HCT116 (cell line): ENCODE data around the gene FAM53B. TPM values are rescaled to one million over a fixed set of nuclear protein-coding genes. Genes with fewer than 3 reads are reported as not detected.

Experiments used
- ATAC-seq: fragments of 200-7000 bp; cut with Tn5 transposase; 2 replicates; pipeline ENCODE4 v1.9.1; 2020; ENCODE audit warnings: mild to moderate bottlenecking, moderate library complexity
- BruUV-seq: library from RNA; stranded (reverse); fragments of 400-500 nt; replicated peaks from 2 replicates; lab custom pipeline; 2021; lab: Mats Ljungman, UMichigan
- CTCF ChIA-PET: fragments of 300-600 bp; sonication (Branson Sonifier 250); formaldehyde crosslinking; loops from one replicate; lab custom pipeline; 2021; ENCODE audit warnings: antibody characterized with exemption; lab: Charles Lee
- POLR2A ChIA-PET: fragments of 300-600, 350-600 bp; sonication (Branson Sonifier 250); formaldehyde crosslinking; loops from one replicate; lab custom pipeline; 2021; ENCODE audit warnings: antibody characterized with exemption; lab: Charles Lee
- RAD21 ChIA-PET, 2 experiments: fragments of 300-600 bp; sonication (Branson Sonifier 250); formaldehyde crosslinking; loops; one replicate each; lab custom pipeline; 2023; ENCODE audit warnings: low total read pairs in 2 of 2; ENCODE audit not compliant: uncharacterized antibody in 2 of 2, unreplicated experiment in 2 of 2, low non-redundant PET in 1 of 2; lab: Charles Lee
- DNase-seq: peaks from one replicate; pipeline ENCODE4 v3.0.0-alpha.2; 2010; ENCODE audit warnings: low read depth, low spot score
- H2AFZ ChIP-seq: fragments of 200-600 bp; shearing (Covaris generic), sonication (generic); 2 replicates; pipeline ENCODE4 v1.6.1; 2017; ENCODE audit warnings: low read depth, mixed run types, mixed read lengths, antibody characterized with exemption, low read length; ENCODE audit not compliant: poor library complexity, severe bottlenecking
- H3K27ac ChIP-seq: 2 replicates; pipeline ENCODE4 v1.5.1; 2012; ENCODE audit warnings: low read depth, low read length
- H3K27me3 ChIP-seq: fragments of 200-600 bp; sonication (generic); 2 replicates; pipeline ENCODE4 v1.6.1; 2016; ENCODE audit warnings: mixed run types, low read length, mixed read lengths; ENCODE audit not compliant: insufficient read depth
- H3K36me3 ChIP-seq, 2 experiments: fragments of 200-500 bp in 1 of 2; fragments of 200-600 bp in 1 of 2; sonication (Bioruptor generic) in 1 of 2; sonication (generic) in 1 of 2; 2 replicates each; pipeline versions ENCODE4 v1.5.1 to v1.6.1; 2014 to 2016; ENCODE audit warnings: low read length in 2 of 2, inconsistent platforms in 1 of 2, mixed read lengths in 1 of 2, mixed run types in 1 of 2; ENCODE audit not compliant: insufficient read depth in 2 of 2, control insufficient read depth in 1 of 2
- H3K4me1 ChIP-seq, 2 experiments: fragments of 200-600 bp in 1 of 2; sonication (generic) in 1 of 2; 2 replicates each; pipeline versions ENCODE4 v1.5.1 to v1.6.1; 2012 to 2017; ENCODE audit warnings: low read length in 2 of 2, inconsistent platforms in 1 of 2, mild to moderate bottlenecking in 1 of 2, mixed read lengths in 1 of 2, mixed run types in 1 of 2, moderate library complexity in 1 of 2; ENCODE audit not compliant: insufficient read depth in 2 of 2, control insufficient read depth in 1 of 2
- H3K4me2 ChIP-seq: fragments of 200-600 bp; sonication (generic); 2 replicates; pipeline ENCODE4 v1.6.1; 2017; ENCODE audit warnings: mixed run types, low read length, mixed read lengths
- H3K4me3 ChIP-seq, 2 experiments: fragments of 200-600 bp in 1 of 2; sonication (generic) in 1 of 2; replicated peaks in 1 of 2; 2 replicates each; pipeline ENCODE4 v1.5.1; 2011 to 2016; ENCODE audit warnings: low read length in 2 of 2, control low read depth in 1 of 2, low read depth in 1 of 2, mild to moderate bottlenecking in 1 of 2, mixed read lengths in 1 of 2, mixed run types in 1 of 2
- H3K79me2 ChIP-seq: fragments of 200-600 bp; sonication (generic); 2 replicates; pipeline ENCODE4 v1.6.1; 2017; ENCODE audit warnings: mild to moderate bottlenecking, mixed run types, low read length, moderate library complexity, mixed read lengths; ENCODE audit not compliant: insufficient read depth
- H3K9ac ChIP-seq: fragments of 200-600 bp; sonication (generic); 2 replicates; pipeline ENCODE4 v1.6.1; 2016; ENCODE audit warnings: low read length, mixed read lengths
- H3K9me2 ChIP-seq: fragments of 200-600 bp; sonication (generic), shearing (Covaris generic); 2 replicates; pipeline ENCODE4 v1.6.1; 2017; ENCODE audit warnings: mixed run types, mild to moderate bottlenecking, moderate library complexity; ENCODE audit not compliant: insufficient read depth
- H3K9me3 ChIP-seq, 2 experiments: fragments of 200-500 bp in 1 of 2; fragments of 200-600 bp in 1 of 2; sonication (Bioruptor generic) in 1 of 2; sonication (generic) in 1 of 2; 2 replicates each; pipeline ENCODE4 v1.6.1; 2014 to 2017; ENCODE audit warnings: low read length in 2 of 2, mixed read lengths in 2 of 2, inconsistent platforms in 1 of 2, low read depth in 1 of 2, mild to moderate bottlenecking in 1 of 2, mixed run types in 1 of 2, moderate library complexity in 1 of 2; ENCODE audit not compliant: control insufficient read depth in 1 of 2, insufficient read depth in 1 of 2
- H4K20me1 ChIP-seq: fragments of 200-600 bp; sonication (generic), shearing (Covaris generic); 2 replicates; pipeline ENCODE4 v1.6.1; 2017; ENCODE audit warnings: mixed run types, mild to moderate bottlenecking, moderate library complexity; ENCODE audit not compliant: insufficient read depth
- ATF3 ChIP-seq: IDR thresholded peaks from 2 replicates; pipeline ENCODE4 v1.6.1; 2012
- CBX3 ChIP-seq: IDR thresholded peaks from 2 replicates; pipeline ENCODE4 v1.6.1; 2012; ENCODE audit warnings: low read depth
- EGR1 ChIP-seq: IDR thresholded peaks from 2 replicates; pipeline ENCODE4 v1.6.1; 2012; ENCODE audit warnings: low read depth
- JUND ChIP-seq: IDR thresholded peaks from 2 replicates; pipeline ENCODE4 v1.6.1; 2012
- MAX ChIP-seq: IDR thresholded peaks from 2 replicates; pipeline ENCODE4 v1.6.1; 2012
- POLR2A ChIP-seq: IDR thresholded peaks from 2 replicates; pipeline ENCODE4 v1.7.0; 2011; ENCODE audit warnings: borderline replicate concordance; ENCODE audit not compliant: insufficient read depth, insufficient read length; ENCODE audit errors: extremely low read depth
- POLR2AphosphoS5 ChIP-seq: IDR thresholded peaks from 2 replicates; pipeline ENCODE4 v1.6.1; 2011; ENCODE audit warnings: mild to moderate bottlenecking, low read depth, low read length, moderate library complexity
- RAD21 ChIP-seq: IDR thresholded peaks from 2 replicates; pipeline ENCODE4 v1.6.1; 2012; ENCODE audit warnings: low read depth, mild to moderate bottlenecking
- SIN3A ChIP-seq: IDR thresholded peaks from 2 replicates; pipeline ENCODE4 v1.6.1; 2012; ENCODE audit warnings: low read depth
- SP1 ChIP-seq: IDR thresholded peaks from 2 replicates; pipeline ENCODE4 v1.6.1; 2012; ENCODE audit warnings: low read depth
- SRF ChIP-seq: IDR thresholded peaks from 2 replicates; pipeline ENCODE4 v1.6.1; 2012; ENCODE audit warnings: low read depth
- TCF7L2 ChIP-seq: IDR thresholded peaks from 2 replicates; pipeline ENCODE4 v1.7.0; 2011; ENCODE audit warnings: borderline replicate concordance, inconsistent platforms; ENCODE audit not compliant: insufficient read depth, insufficient read length; ENCODE audit errors: extremely low read depth
- ZNF274 ChIP-seq: fragments of 200-500 bp; sonication (Bioruptor generic); IDR thresholded peaks from 2 replicates; pipeline ENCODE4 v1.6.1; 2014; ENCODE audit warnings: mild to moderate bottlenecking, low read depth, low read length, inconsistent platforms
- intact Hi-C: fragments of 100-400 bp; cut with micrococcal nuclease; formaldehyde crosslinking; loops from 2 replicates; pipeline ENCODE4 v1.10.0; 2022
- total RNA-seq: library from RNA; stranded (reverse); gene quantifications from one replicate; pipeline ENCODE4 v1.2.1, GENCODE V29; 2021; ENCODE audit not compliant: unreplicated experiment

The FAM53B gene
- total RNA-seq, 1 experiment from 2014 or later: 19.6 TPM

GRCh38 chr10:124717041-124717757, 27.0 kb downstream of the FAM53B start:
- Histone ChIP-seq H3K27ac (no peak overlapping the region), H3K36me3 (no peaks in the 10 kb centered on the region), H3K27me3 (no peaks in the 10 kb centered on the region), H3K4me1 (peaks cover 7 to 22% of the 10 kb centered on the region in 2 experiments; a peak in 3 of 4 replicates), H2AFZ (no peak overlapping the region), H3K4me3 (no peak overlapping the region), H3K79me2 (no peaks in the 10 kb centered on the region; the same call in 1 of the 2 replicates)
- no peak for DNase-seq
- CTCF ChIA-PET: interaction anchor here (0.5 to 5.0 kb wide), 4 partner anchors 12 to 154 kb away, joined by 3 to 25 read pairs (median 4); no protein-coding TSS in a partner anchor
- intact Hi-C loops: no loop called here
- no peak for TF ChIP-seq SP1
- TF ChIP-seq POLR2AphosphoS5: no peak
- TF ChIP-seq ZNF274: no peak
- TF ChIP-seq POLR2A: no peak
- no peak for TF ChIP-seq SRF
- no peak for TF ChIP-seq RAD21
- TF ChIP-seq EGR1: no peak
- TF ChIP-seq ATF3: no peak
- no peak for TF ChIP-seq CBX3
- no peak for TF ChIP-seq SIN3A
- no peak for TF ChIP-seq MAX
- no peak for TF ChIP-seq TCF7L2
- TF ChIP-seq JUND: no peak
- TF ChIP-seq, all 23 proteins: peak for 0
- Histone ChIP-seq H3K9me2 (no peaks in the 10 kb centered on the region), H4K20me1 (no peaks in the 10 kb centered on the region), H3K4me2 (no peak overlapping the region), H3K9me3 (no peaks in the 10 kb centered on the region), H3K9ac (no peak overlapping the region)
- ChIA-PET RAD21 (no interaction called here), POLR2A (interaction anchor here (1.4 kb wide), 1 partner anchor 8 kb away, joined by 6 read pairs; no protein-coding TSS in a partner anchor)
- no TSS peak for BruUV-seq
- no peak for ATAC-seq
